A549 treated with AZD9567 at 1 μM for 4 hours (cell line): ENCODE results near the gene OR4M2. TPM values are rescaled to one million over a fixed set of nuclear protein-coding genes. Genes with fewer than 3 reads are reported as not detected.

ENCODE experiments used
- total RNA-seq: library from RNA; stranded (reverse); fragments of 200-300 nt; extraction: Qiagen RNA extraction; gene quantifications from 5 replicates; pipeline ENCODE4 v1.2.3, GENCODE V29; 2022; ENCODE audit not compliant: insufficient read depth

The OR4M2 gene
- total RNA-seq = not detected in 5 replicates

GRCh38 chr15:22080227-22080626 is at the start of gene OR4M2:
Gene OR4M2, plus strand, starts transcription at chr15:22080527. Its CDS starts 98 bp downstream, at chr15:22080625.

Other genes starting within 250 kb of the OR4M2 start
- gene POTEB, start 202.8 kb upstream of the OR4M2 start, total RNA-seq = not detected in 5 replicates